NCI-H1105 treated with DMSO at 0.1 percent for 48 hours (cell line): Measurements from ENCODE around the gene RELA.
"Not testable (repeated sequence)": the region's sequence is repeated elsewhere in the genome, so short reads cannot be mapped to it uniquely, and the experiment has no call there.

ENCODE experiments used
- DNase-seq: peaks from one replicate; lab custom pipeline; 2025; lab: John Stamatoyannopoulos, UW

The RELA gene

GRCh38 chr11:65672180-65672860 is 9.6 kb upstream of the RELA start:
- DNase-seq, result no peak

- DNase-seq, result peak; percentile 11
These were observed 1.0 kb upstream of the RELA start for GRCh38 chr11:65663639-65664200.

- no peak for DNase-seq
These were observed 393 bp downstream of the RELA start for GRCh38 chr11:65662247-65662798.

GRCh38 chr11:65661599-65662246 is 993 bp downstream of the RELA start:
- DNase-seq, result no peak

GRCh38 chr11:65660908-65661307 is 1.8 kb downstream of the RELA start:
- DNase-seq, result not testable (repeated sequence)

- no peak for DNase-seq
These were observed 2.7 kb downstream of the RELA start for GRCh38 chr11:65660038-65660437.

GRCh38 chr11:65658174-65659021 is 4.3 kb downstream of the RELA start:
- no peak for DNase-seq

- DNase-seq, result no peak
These were observed 5.3 kb downstream of the RELA start for GRCh38 chr11:65657426-65657825.

GRCh38 chr11:65655570-65656332 is 7.0 kb downstream of the RELA start:
- DNase-seq, result no peak

GRCh38 chr11:65654375-65655349 is 8.1 kb downstream of the RELA start:
- no peak for DNase-seq

GRCh38 chr11:65653229-65654225 is 9.2 kb downstream of the RELA start:
- peak; percentile 73 for DNase-seq

GRCh38 chr11:65652511-65653228 is 10.0 kb downstream of the RELA start:
- DNase-seq, result peak; percentile 90

- DNase-seq, result no peak
These were observed 10.9 kb downstream of the RELA start for GRCh38 chr11:65651589-65652510.

GRCh38 chr11:65651339-65651588 is 11.5 kb downstream of the RELA start:
- DNase-seq, result no peak

GRCh38 chr11:65650547-65651338 is 12.0 kb downstream of the RELA start:
- DNase-seq, result no peak

GRCh38 chr11:65649656-65650546 is 12.8 kb downstream of the RELA start:
- DNase-seq, result no peak
